EL (cell line): Measurements from ENCODE around the gene STEAP3.

Source experiments
- DNase-seq: peaks from one replicate; pipeline ENCODE4 v3.0.0-alpha.2; 2016

The STEAP3 gene

DNA sequence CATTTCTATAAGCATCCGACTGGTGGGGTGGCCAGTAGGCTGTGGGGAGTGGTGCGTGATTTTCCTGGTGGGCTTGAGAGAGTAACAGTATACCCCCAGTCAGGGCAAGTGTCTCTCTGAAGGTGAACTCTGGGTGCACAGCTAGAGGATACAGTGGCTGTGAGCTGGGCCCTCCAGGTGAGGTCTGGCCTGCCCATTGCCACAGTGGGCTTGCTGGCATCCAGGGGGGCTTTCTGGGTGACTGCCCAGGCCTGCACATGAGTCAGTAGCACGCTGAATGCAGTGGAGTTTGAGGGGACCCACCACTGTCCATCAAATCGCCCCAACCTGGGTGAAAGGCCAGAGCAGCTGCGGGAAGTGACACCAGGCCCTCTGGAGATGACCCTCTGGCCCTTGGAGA is 4.5 kb downstream of the STEAP3 start:
- no peak for DNase-seq

- no peak for DNase-seq
These were observed 5.3 kb downstream of the STEAP3 start for GRCh38 chr2:119228964-119229363.

- no peak for DNase-seq
These were observed 6.1 kb downstream of the STEAP3 start for GRCh38 chr2:119229716-119230115.

DNA sequence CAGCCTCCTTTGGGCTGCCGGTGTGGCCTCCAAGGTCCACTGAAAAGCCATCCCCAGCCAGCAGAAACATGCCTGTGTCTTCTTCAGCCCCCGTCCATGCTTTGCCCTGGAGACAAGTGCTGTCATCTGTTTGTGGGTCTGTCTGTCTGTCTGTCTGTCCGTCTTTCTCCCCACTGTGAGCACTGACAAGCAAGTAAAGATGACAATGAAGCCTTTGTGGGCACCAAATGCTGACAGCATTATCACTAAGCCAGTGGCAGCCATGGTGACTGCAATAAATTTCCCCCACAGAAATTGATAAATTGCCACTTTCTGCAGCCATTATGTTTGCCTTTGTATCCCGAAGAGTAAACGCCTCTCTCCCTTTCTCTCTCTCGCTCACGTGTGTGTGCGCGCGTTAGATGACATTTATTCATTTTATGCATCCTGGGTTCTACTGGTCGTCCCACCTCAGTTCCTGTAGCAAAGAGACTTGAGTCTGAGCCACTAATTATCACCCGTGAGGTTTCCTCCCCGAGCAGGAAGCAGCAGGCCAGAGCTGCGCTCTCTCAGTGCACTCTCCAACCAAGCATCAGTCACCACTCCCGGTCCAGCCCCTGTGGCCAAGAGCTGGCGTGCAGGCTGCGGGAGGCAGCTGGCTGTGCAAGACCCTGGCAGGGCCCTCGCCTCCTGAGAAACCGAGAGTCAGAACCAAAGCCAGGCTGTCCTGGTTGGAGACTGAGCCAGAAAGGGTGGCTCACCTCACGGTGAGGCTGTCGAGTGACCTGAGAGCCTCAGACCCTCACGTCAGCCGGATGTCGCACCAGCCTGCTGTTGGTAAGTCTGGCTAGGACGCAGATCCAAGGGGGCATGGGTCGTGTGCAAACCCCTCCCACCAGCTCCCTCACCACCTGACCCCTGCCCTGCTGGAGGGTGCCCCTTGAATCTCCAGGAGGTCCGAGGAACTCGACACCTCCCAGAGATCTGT is 6.9 kb downstream of the STEAP3 start:
- DNase-seq, result peak; percentile 38

DNA sequence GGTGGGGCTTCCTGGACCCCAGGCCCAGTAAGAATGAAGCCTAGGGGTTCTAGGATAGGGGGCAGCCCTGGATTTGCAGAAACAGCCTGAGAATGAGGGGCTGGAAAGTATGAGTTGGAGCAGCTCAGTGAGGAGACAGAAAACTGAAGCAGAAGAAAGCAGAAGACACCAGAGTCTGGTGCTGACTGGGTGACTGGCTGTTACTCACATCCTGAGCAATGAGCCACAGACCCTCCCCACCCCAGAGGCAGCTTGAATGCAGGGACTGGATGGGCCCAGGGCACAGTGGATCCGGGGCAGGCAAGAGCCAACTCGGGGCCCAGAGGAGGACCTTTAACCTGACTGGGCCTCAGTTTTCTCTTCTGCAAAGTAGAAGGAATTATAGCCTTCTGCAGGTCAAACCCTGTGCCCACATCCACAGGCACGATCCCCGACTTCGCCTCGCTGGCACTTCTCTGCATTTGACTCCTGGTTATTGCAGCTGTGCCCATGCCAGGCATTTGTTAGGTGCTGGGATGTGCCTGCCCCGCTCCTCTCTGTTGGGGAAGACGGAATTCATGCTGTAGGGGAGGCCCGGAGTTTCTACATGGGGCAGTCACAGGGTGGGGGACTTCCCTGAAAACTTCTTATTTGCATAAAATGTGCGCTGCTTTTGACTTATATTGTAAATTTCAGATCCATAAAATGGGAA is 8.5 kb downstream of the STEAP3 start:
- DNase-seq, result peak; percentile 71

GRCh38 chr2:119232666-119232993 is 9.0 kb downstream of the STEAP3 start:
- DNase-seq, result no peak

- DNase-seq, result peak; percentile 83
These were observed 9.8 kb downstream of the STEAP3 start for GRCh38 chr2:119233326-119234020.

DNA sequence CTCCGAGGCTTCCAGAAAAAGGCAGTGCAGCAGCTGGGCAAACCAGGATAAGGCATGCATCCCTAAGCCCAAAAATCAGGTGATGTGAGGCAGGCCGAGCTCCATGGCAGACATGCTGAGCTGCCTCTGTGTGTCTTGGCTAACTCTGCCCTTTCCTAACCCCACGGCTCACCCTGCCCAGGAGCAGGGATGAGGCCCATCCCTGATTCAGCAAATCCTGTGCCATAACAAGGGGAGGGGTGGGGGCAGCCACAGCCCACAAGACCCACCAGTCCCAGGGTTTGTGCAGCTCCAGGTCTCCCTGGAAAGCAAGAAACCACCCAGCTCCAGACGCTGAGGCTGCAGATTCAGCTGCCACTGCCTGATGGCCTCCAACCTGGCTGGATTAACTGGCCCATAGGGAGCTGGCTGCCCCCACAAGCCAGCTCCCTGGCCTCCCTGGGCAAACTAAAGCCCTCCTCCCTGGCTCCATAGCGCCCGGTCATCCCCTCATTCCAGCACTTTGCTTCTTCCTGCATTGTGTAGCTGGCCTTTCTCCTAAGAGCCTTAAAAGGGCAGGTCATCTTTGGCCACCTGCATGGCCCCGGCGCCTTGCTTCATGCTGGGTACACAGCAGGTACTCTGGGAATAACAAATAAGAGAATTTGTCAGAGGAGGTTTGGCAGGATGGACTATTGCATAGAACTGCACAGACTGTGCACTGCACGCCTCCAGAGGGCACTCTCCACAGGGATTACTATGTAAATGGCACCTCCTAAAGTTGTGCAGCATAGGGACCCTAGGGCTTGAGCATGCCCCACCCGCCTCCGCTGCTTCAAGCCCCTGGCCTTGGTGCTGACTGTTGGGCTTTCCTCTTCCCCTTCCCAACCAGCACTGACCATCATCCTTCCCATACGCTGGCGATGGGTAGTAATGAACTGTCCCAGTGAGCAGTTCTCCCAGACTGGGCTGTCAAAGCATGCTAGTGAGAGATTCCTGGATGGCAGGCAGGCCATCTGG is 10.7 kb downstream of the STEAP3 start:
- no peak for DNase-seq

GRCh38 chr2:119236796-119237195 is 13.2 kb downstream of the STEAP3 start:
- no peak for DNase-seq

GRCh38 chr2:119240311-119241204 is 16.9 kb downstream of the STEAP3 start:
- DNase-seq, result peak; percentile 53

GRCh38 chr2:119241205-119241532 is 17.5 kb downstream of the STEAP3 start:
- DNase-seq, result no peak

- DNase-seq, result no peak
These were observed 18.9 kb downstream of the STEAP3 start for GRCh38 chr2:119242276-119243119.

DNA sequence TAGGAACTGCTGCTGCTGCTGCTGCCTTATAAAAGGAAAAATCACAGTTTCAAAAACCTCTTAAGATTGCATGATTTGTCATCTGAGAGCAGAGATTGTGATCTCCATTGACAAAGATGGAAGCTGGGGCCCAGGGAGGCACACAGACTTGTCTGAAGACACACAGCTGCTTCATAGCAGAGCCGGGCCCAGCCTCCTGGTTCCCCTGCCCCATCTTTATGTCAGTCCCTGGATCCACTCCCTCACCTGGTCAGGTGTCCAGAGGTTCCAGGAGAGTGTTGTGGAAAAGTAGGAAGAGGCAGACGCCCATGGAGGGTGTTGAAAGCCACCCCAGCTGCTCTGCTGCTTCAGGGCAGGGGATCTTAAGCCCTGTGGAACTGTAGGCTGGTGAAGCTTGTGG is 20.0 kb downstream of the STEAP3 start:
- no peak for DNase-seq

- DNase-seq, result no peak
These were observed 21.6 kb downstream of the STEAP3 start for GRCh38 chr2:119245076-119245840.

DNA sequence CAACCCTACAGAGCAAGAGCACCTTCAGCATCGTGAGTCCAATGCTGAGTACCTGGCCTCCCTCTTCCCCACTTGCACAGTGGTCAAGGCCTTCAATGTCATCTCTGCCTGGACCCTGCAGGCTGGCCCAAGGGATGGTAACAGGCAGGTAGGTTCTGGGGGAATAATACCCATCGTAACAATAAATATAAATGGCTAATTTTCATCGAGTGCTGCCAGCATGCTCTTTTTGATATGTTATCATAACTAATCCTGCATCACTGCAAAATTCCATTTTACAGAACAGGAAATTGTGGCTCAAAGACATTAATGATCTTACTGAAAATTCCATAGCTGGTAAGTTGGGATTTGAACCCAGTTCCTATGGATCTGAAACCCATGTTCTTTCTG is 22.2 kb downstream of the STEAP3 start:
- DNase-seq, result no peak

DNA sequence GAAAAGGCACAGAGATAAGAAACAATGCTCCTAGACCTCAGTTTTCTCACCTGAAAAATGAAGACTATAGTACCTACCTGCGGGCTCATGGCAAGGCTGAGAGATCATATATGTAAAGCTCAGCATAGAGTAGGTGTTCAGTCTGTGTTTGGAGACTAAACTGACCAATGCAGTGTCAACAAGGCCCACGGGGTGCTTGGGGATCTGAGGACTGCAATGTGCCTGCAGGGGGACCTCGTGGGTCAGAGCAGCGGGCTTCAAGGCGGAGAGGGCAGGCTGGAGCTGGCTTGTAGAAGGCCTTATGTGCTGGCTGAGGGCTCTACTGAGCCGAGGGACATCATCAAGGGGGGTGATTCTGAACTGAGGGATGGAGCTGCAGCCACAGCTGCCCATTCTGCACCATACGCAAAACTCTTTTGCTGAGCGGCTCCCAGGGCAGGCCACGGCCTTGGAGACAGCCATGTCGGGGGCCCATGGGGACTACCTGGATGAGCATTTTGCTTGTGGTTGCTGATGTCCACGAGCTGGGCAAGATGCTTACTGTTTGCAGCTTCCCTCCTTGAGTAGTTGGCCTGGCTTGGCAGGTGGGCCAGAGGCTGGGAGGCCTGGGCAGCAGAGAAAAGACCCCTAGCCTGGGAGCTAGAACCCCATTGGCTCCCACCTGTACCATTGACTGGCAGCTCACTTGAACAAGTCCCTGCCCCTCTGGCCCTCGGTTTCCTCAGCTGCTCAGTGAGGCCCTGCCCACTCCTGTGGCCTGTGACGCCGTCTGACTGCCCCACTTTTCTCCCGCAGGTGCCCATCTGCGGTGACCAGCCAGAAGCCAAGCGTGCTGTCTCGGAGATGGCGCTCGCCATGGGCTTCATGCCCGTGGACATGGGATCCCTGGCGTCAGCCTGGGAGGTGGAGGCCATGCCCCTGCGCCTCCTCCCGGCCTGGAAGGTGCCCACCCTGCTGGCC is 23.5 kb downstream of the STEAP3 start:
- DNase-seq, result no peak

DNA sequence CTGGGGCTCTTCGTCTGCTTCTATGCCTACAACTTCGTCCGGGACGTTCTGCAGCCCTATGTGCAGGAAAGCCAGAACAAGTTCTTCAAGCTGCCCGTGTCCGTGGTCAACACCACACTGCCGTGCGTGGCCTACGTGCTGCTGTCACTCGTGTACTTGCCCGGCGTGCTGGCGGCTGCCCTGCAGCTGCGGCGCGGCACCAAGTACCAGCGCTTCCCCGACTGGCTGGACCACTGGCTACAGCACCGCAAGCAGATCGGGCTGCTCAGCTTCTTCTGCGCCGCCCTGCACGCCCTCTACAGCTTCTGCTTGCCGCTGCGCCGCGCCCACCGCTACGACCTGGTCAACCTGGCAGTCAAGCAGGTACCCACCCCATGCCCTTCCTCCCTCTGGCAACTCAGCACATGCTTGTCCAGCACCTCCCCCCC is 24.2 kb downstream of the STEAP3 start:
- no peak for DNase-seq

- peak; percentile 69 for DNase-seq
These were observed 24.7 kb downstream of the STEAP3 start for GRCh38 chr2:119248311-119248710.
